K562 (cell line): ENCODE measurements around the gene CDC5L. TPM values are rescaled to one million over a fixed set of nuclear protein-coding genes. Genes with fewer than 3 reads are reported as not detected.

ENCODE experiments used
- ATAC-seq: fragments of 200-7000 bp; cut with Tn5 transposase; 3 replicates; pipeline ENCODE4 v1.9.1; 2020; ENCODE audit warnings: moderate library complexity
- BruUV-seq: library from RNA; stranded (reverse); fragments of 400-500 nt; replicated peaks from 2 replicates; lab custom pipeline; 2021; lab: Mats Ljungman, UMichigan
- CTCF ChIA-PET: fragments of 300-600 bp; formaldehyde crosslinking; extraction: SDS; loops from one replicate; lab custom pipeline; 2021; ENCODE audit warnings: low intra/inter-chr PET ratio; lab: Yijun Ruan, JAX
- POLR2A ChIA-PET: fragments of 300-600, 350-650 bp; sonication (Branson Sonifier 250); formaldehyde crosslinking; extraction: SDS; loops from one replicate; lab custom pipeline; 2021; ENCODE audit warnings: antibody characterized with exemption, inconsistent platforms; lab: Yijun Ruan, JAX
- DNase-seq, 4 experiments: peaks; one replicate each; pipeline versions ENCODE4 v3.0.0 to v3.0.0-alpha.2; 2011 to 2018; ENCODE audit warnings: low spot score in 3 of 4, mixed read lengths in 3 of 4; ENCODE audit errors: extremely low read depth in 1 of 4
- FAIRE-seq: peaks from 2 replicates; lab custom pipeline; 2011; peaks lifted over from hg19 to GRCh38; lab: Jason Lieb, UNC
- H2AFZ ChIP-seq: 2 replicates; pipeline ENCODE4 v1.6.0; 2011; ENCODE audit warnings: low read depth, low read length, control low read depth, inconsistent platforms
- H3K27ac ChIP-seq: fragments of 200-600 bp; 3 replicates; pipeline ENCODE4 v1.8.0; 2011; ENCODE audit warnings: low read depth, mild to moderate bottlenecking, control low read depth, inconsistent platforms, low read length, moderate library complexity, mixed read lengths; ENCODE audit errors: extremely low read depth
- H3K27me3 ChIP-seq, 2 experiments: fragments of 300-600 bp in 1 of 2; 2 replicates in 1 of 2; 3 replicates in 1 of 2; pipeline versions ENCODE4 v1.6.0 to v1.8.0; 2011; ENCODE audit warnings: inconsistent platforms in 2 of 2, low read length in 2 of 2, mild to moderate bottlenecking in 1 of 2, mixed read lengths in 1 of 2, moderate library complexity in 1 of 2; ENCODE audit not compliant: control insufficient read depth in 2 of 2, insufficient read depth in 2 of 2
- H3K36me3 ChIP-seq: fragments of 300-600 bp; 3 replicates; pipeline ENCODE4 v1.8.0; 2011; ENCODE audit warnings: mild to moderate bottlenecking, low read length, inconsistent platforms; ENCODE audit not compliant: control insufficient read depth, insufficient read depth
- H3K4me1 ChIP-seq, 2 experiments: fragments of 200-600 bp in 1 of 2; replicated peaks in 1 of 2; 2 replicates in 1 of 2; 3 replicates in 1 of 2; pipeline versions ENCODE4 v1.5.1 to v1.8.0; 2011; ENCODE audit warnings: inconsistent platforms in 2 of 2, low read length in 2 of 2, mild to moderate bottlenecking in 1 of 2, mixed read lengths in 1 of 2, moderate library complexity in 1 of 2; ENCODE audit not compliant: control insufficient read depth in 2 of 2, insufficient read depth in 2 of 2
- H3K4me2 ChIP-seq: 2 replicates; pipeline ENCODE4 v1.6.1; 2011; ENCODE audit warnings: low read length, control low read depth, inconsistent platforms, mixed read lengths; ENCODE audit not compliant: insufficient read depth
- H3K4me3 ChIP-seq: fragments of 200-600 bp; sonication (generic), shearing (Covaris generic); 2 replicates; pipeline ENCODE4 v1.5.1; 2016; ENCODE audit warnings: control low read depth, inconsistent platforms
- H3K79me2 ChIP-seq: fragments of 200-600 bp; 3 replicates; pipeline ENCODE4 v1.8.0; 2011; ENCODE audit warnings: low read length, inconsistent platforms; ENCODE audit not compliant: control insufficient read depth, insufficient read depth
- H3K9ac ChIP-seq, 2 experiments: 2 replicates each; pipeline versions ENCODE4 v1.6.0 to v1.6.1; 2011; ENCODE audit warnings: low read depth in 2 of 2, low read length in 2 of 2, control low read depth in 1 of 2, inconsistent platforms in 1 of 2, mild to moderate bottlenecking in 1 of 2, mixed read lengths in 1 of 2; ENCODE audit not compliant: insufficient read depth in 1 of 2
- H3K9me1 ChIP-seq: one replicate; pipeline ENCODE4 v1.6.0; 2011; ENCODE audit warnings: inconsistent platforms, mild to moderate bottlenecking, low read length, moderate library complexity; ENCODE audit not compliant: control insufficient read depth, insufficient read depth
- H3K9me3 ChIP-seq: replicated peaks from 2 replicates; pipeline ENCODE4 v1.5.1; 2011; ENCODE audit warnings: low read depth, low read length, inconsistent platforms; ENCODE audit not compliant: control insufficient read depth, insufficient read depth
- H4K20me1 ChIP-seq: replicated peaks from 2 replicates; pipeline ENCODE4 v1.6.1; 2011; ENCODE audit warnings: low read length, inconsistent platforms, mixed read lengths; ENCODE audit not compliant: control insufficient read depth, insufficient read depth
- ADNP ChIP-seq: fragments of 200-800 bp; sonication (Bioruptor generic); IDR thresholded peaks from 2 replicates; pipeline ENCODE4 v1.6.1; 2016; ENCODE audit warnings: missing genetic modification characterization, missing compliant biosample characterization
- ATF6 ChIP-seq: sonication (generic); formaldehyde crosslinking; IDR thresholded peaks from 2 replicates; pipeline ENCODE4 v1.4.0; 2020; ENCODE audit warnings: mild to moderate bottlenecking, missing genetic modification reagents
- ATF7 ChIP-seq: fragments of 450-650 bp; IDR thresholded peaks from 2 replicates; pipeline ENCODE4 v1.7.1; 2014; ENCODE audit warnings: mild to moderate bottlenecking, moderate library complexity
- CC2D1A ChIP-seq: fragments of 450-650 bp; IDR thresholded peaks from 2 replicates; pipeline ENCODE4 v1.6.1; 2017; ENCODE audit warnings: mild to moderate bottlenecking
- CREB5 ChIP-seq: fragments of 250-450 bp; sonication (Bioruptor Pico); IDR thresholded peaks from 2 replicates; pipeline ENCODE4 v1.5.0; 2020; ENCODE audit warnings: mild to moderate bottlenecking
- CSDE1 ChIP-seq, 2 experiments: fragments of 450-650 bp; IDR thresholded peaks; 2 replicates each; pipeline ENCODE4 v1.6.1; 2016; ENCODE audit warnings: mild to moderate bottlenecking in 1 of 2
- DLX4 ChIP-seq: fragments of 250-450 bp; sonication (Bioruptor Pico); IDR thresholded peaks from 2 replicates; pipeline ENCODE4 v1.6.1; 2021; ENCODE audit warnings: mild to moderate bottlenecking
- E2F3 ChIP-seq: fragments of 250-450 bp; sonication (Bioruptor Pico); IDR thresholded peaks from 2 replicates; pipeline ENCODE4 v1.4.0; 2020; ENCODE audit warnings: mild to moderate bottlenecking
- GABPA ChIP-seq: fragments of 200-800 bp; sonication (Bioruptor generic); conservative IDR thresholded peaks from 2 replicates; pipeline ENCODE4 v1.6.1; 2016; ENCODE audit warnings: low read depth, missing genetic modification characterization, missing compliant biosample characterization
- HCFC1 ChIP-seq: IDR thresholded peaks from 2 replicates; pipeline ENCODE4 v1.6.1; 2012; ENCODE audit warnings: low read depth, low read length, improper control_type of control experiment
- NR2C1 ChIP-seq, 2 experiments: fragments of 450-650 bp; IDR thresholded peaks; 2 replicates each; pipeline ENCODE4 v1.6.1; 2017; ENCODE audit warnings: mild to moderate bottlenecking in 2 of 2, antibody characterized with exemption in 1 of 2, inconsistent platforms in 1 of 2, missing compliant biosample characterization in 1 of 2, missing genetic modification characterization in 1 of 2
- NUFIP1 ChIP-seq: fragments of 450-650 bp; IDR thresholded peaks from 2 replicates; pipeline ENCODE4 v1.6.1; 2018; ENCODE audit not compliant: partially characterized antibody
- PHF21A ChIP-seq: fragments of 450-650 bp; IDR thresholded peaks from 2 replicates; pipeline ENCODE4 v1.6.1; 2017; ENCODE audit warnings: low read depth, borderline replicate concordance
- RBM14 ChIP-seq: fragments of 200-400 bp; formaldehyde crosslinking; IDR thresholded peaks from 2 replicates; pipeline ENCODE4 v1.6.1; 2018; ENCODE audit warnings: low read depth, mild to moderate bottlenecking, low read length, moderate library complexity, borderline replicate concordance; ENCODE audit not compliant: insufficient read depth
- RBM25 ChIP-seq: fragments of 200-400 bp; formaldehyde crosslinking; IDR thresholded peaks from 2 replicates; pipeline ENCODE4 v1.6.1; 2018; ENCODE audit warnings: low read length, low read depth, moderate library complexity; ENCODE audit not compliant: severe bottlenecking
- SRSF1 ChIP-seq: fragments of 200-400 bp; formaldehyde crosslinking; IDR thresholded peaks from 2 replicates; pipeline ENCODE4 v1.6.1; 2017; ENCODE audit warnings: mild to moderate bottlenecking, low read depth, low read length, moderate library complexity
- ZBTB34 ChIP-seq: fragments of 250-450 bp; sonication (Bioruptor Pico); IDR thresholded peaks from 2 replicates; pipeline ENCODE4 v1.8.0; 2021; ENCODE audit warnings: mild to moderate bottlenecking, moderate library complexity
- ZC3H8 ChIP-seq: fragments of 450-650 bp; IDR thresholded peaks from 2 replicates; pipeline ENCODE4 v1.6.1; 2017
- ZFP1 ChIP-seq: fragments of 450-650 bp; formaldehyde crosslinking; IDR thresholded peaks from 2 replicates; pipeline ENCODE4 v1.4.0; 2020; ENCODE audit warnings: mild to moderate bottlenecking, mixed read lengths
- ZKSCAN1 ChIP-seq: fragments of 150-350 bp; IDR thresholded peaks from 2 replicates; pipeline ENCODE4 v1.6.1; 2016; ENCODE audit warnings: low read depth, low read length
- WGBS: fragments of 100-300 bp; shearing (Covaris generic); methylation state at CpG from one replicate; pipeline ENCODE4 v1.1.6; 2016; ENCODE audit warnings: low coverage, mixed read lengths; ENCODE audit not compliant: insufficient coverage; ENCODE audit errors: missing lambda C conversion rate; 5-methylcytosine and 5-hydroxymethylcytosine counted together
- in situ Hi-C: fragments of 300-500 bp; cut with MboI; formaldehyde crosslinking; loops from 4 replicates; pipeline ENCODE4 v1.15.0; 2018; ENCODE audit warnings: inconsistent platforms, mixed read lengths
- intact Hi-C: fragments of 100-400 bp; cut with micrococcal nuclease; formaldehyde crosslinking; loops from 2 replicates; pipeline ENCODE4 v1.14.2; 2022
- polyA plus RNA-seq, 8 experiments: library from polyadenylated mRNA; depleted of rRNA in 4 of 8; stranded (reverse) in 5 of 8; unstranded in 3 of 8; fragments of >200 nt; fragmentation: Nextera tagmentation in 2 of 8; fragmentation: Illumina TruSeq in 1 of 8; extraction: Ambion mirVana in 2 of 8; extraction: Trizol in 1 of 8; gene quantifications; 2 replicates each; pipeline versions ENCODE4 v1.2.1 to v1.2.3, GENCODE V29; 2011 to 2014; ENCODE audit warnings: inconsistent platforms in 1 of 8, missing spikeins in 1 of 8
- total RNA-seq, 7 experiments: library from RNA; depleted of rRNA in 6 of 7; stranded (reverse); fragments of >200 nt in 6 of 7; fragmentation: Illumina TruSeq in 2 of 7; extraction: Trizol in 2 of 7; gene quantifications; 2 replicates each; pipeline versions ENCODE4 v1.2.1 to v1.2.3, GENCODE V29; 2011 to 2021; ENCODE audit warnings: low replicate concordance in 1 of 7

CDC5L gene
- total and polyA plus RNA-seq, 9 of the 15 experiments (the other 6 are each of a cell fraction or from before 2014, with no cell fraction given), result 22.3 to 44.2 (median 30.8) TPM

GRCh38 chr6:44462335-44462734 is 74.8 kb downstream of the CDC5L start:
- Histone ChIP-seq H3K4me2 (peak overlapping the region; percentile 78), H3K27ac (no peak overlapping the region; the same call in 2 of the 3 replicates), H3K27me3 (peaks cover 0 to 3% of the 10 kb centered on the region in 2 experiments; a peak in 1 of 5 replicates), H3K79me2 (no peaks in the 10 kb centered on the region), H3K9me3 (no peaks in the 10 kb centered on the region), H3K9me1 (no peaks in the 10 kb centered on the region), H3K9ac (peak overlapping the region; percentile 27 to 85), H2AFZ (peak overlapping the region; percentile 88), H3K4me3 (no peak overlapping the region), H4K20me1 (no peaks in the 10 kb centered on the region), H3K36me3 (no peaks in the 10 kb centered on the region), H3K4me1 (peaks cover 6 to 17% of the 10 kb centered on the region in 2 experiments; a peak in 4 of 5 replicates)
- BruUV-seq, result no TSS peak
- FAIRE-seq (no peak), DNase-seq (peak in 2 of 4 experiments; percentile 49 to 52), ATAC-seq (peak; percentile 73)
- CTCF ChIA-PET, result no interaction called here
- in situ Hi-C loops, result no loop called here
- intact Hi-C loops, result no loop called here
- WGBS, result 7% methylated on average over 15 of the region's 15 CpGs
- POLR2A ChIA-PET, result interaction anchor here (0.5 to 1.1 kb wide), 6 partner anchors 8 to 915 kb away, joined by 3 read pairs; partner anchors contain the start of gene SUPT3H
- TF ChIP-seq RBM25 (no peak), NR2C1 (IDR thresholded peaks at IDR 0.05) (peak; percentile 78), NR2C1 (tag; IDR thresholded peaks at IDR 0.05) (peak; percentile 86), ATF7 (no peak), HCFC1 (no peak), CC2D1A (no peak), SRSF1 (no peak), ATF6 (no peak), NUFIP1 (no peak), GABPA (tag) (peak; percentile 61), DLX4 (CRISPR knock-in tag) (no peak), ZKSCAN1 (peak; percentile 54; the same call in 1 of the 2 replicates), ZBTB34 (CRISPR knock-in tag) (no peak), PHF21A (peak; percentile 44; the same call in 1 of the 2 replicates), E2F3 (CRISPR knock-in tag) (no peak), RBM14 (no peak), CSDE1 (IDR thresholded peaks at IDR 0.05) (no peak), ADNP (tag) (no peak), CREB5 (no peak), ZC3H8 (no peak), ZFP1 (no peak)
